Kidney (tissue), 14 donors: ENCODE results near the gene EMX1. TPM values are rescaled to one million over a fixed set of nuclear protein-coding genes. Genes with fewer than 3 reads are reported as not detected.
A peak's percentile ranks its signal among the peaks of the same experiment; 100 is the strongest.

Experiments used
- DNase-seq, 5 donors: peaks; one replicate each; pipeline ENCODE4 v3.0.0-alpha.2; 2013 to 2020
- FAIRE-seq: peaks from 2 replicates; lab custom pipeline; 2012; peaks lifted over from hg19 to GRCh38; lab: Jason Lieb, UNC
- H3K27ac ChIP-seq, 2 donors: one replicate each; pipeline ENCODE4 v1.7.0; 2013; ENCODE audit warnings: low read depth in 2 of 2, low read length in 2 of 2, inconsistent platforms in 1 of 2
- H3K27me3 ChIP-seq: one replicate; pipeline ENCODE4 v1.7.1; 2013; ENCODE audit warnings: low read length, inconsistent platforms; ENCODE audit not compliant: control insufficient read depth, insufficient read depth
- H3K36me3 ChIP-seq, 3 donors: one replicate each; pipeline versions ENCODE4 v1.7.0 to v1.7.1; 2013; ENCODE audit warnings: low read length in 3 of 3, control low read depth in 1 of 3, inconsistent platforms in 1 of 3; ENCODE audit not compliant: insufficient read depth in 3 of 3, control insufficient read depth in 2 of 3
- H3K4me1 ChIP-seq, 3 donors: one replicate each; pipeline versions ENCODE4 v1.7.0 to v1.7.1; 2013; ENCODE audit warnings: low read length in 3 of 3, inconsistent platforms in 1 of 3, low read depth in 1 of 3; ENCODE audit not compliant: control insufficient read depth in 2 of 3, insufficient read depth in 2 of 3
- H3K4me3 ChIP-seq, 3 donors: one replicate each; pipeline versions ENCODE4 v1.7.0 to v1.8.1; 2013; ENCODE audit warnings: low read length in 3 of 3, control low read depth in 1 of 3, inconsistent platforms in 1 of 3
- H3K9ac ChIP-seq, 3 donors: one replicate each; pipeline versions ENCODE4 v1.7.0 to v1.7.1; 2013; ENCODE audit warnings: low read length in 3 of 3, control low read depth in 1 of 3, inconsistent platforms in 1 of 3
- H3K9me3 ChIP-seq, 3 donors: one replicate each; pipeline versions ENCODE4 v1.7.0 to v1.7.1; 2013; ENCODE audit warnings: low read length in 3 of 3, control low read depth in 1 of 3, inconsistent platforms in 1 of 3; ENCODE audit not compliant: control insufficient read depth in 2 of 3, insufficient read depth in 1 of 3
- intact Hi-C: fragments of 100-400 bp; cut with DNase I; formaldehyde crosslinking; loops from one replicate; pipeline ENCODE4 v1.11.1; 2022
- polyA plus RNA-seq: library from polyadenylated mRNA; stranded (reverse); fragments of 350-450 nt; fragmentation: Illumina TruSeq; extraction: RNeasy Lipid Tissue Mini Kit (QIAGEN cat#74804); gene quantifications from one replicate; pipeline ENCODE4 v1.2.3, GENCODE V29; 2014; ENCODE audit warnings: low read depth, low replicate concordance; ENCODE audit not compliant: insufficient read depth
- total RNA-seq: library from RNA; stranded (reverse); fragmentation: NEBNext Ultra II Directional; extraction: Animal tissue kit (Norgen Biotek cat#: 25700); gene quantifications from one replicate; pipeline ENCODE4 v1.2.1, GENCODE V29; 2021
- TF ChIP-seq, protein P1 (sequence below): IDR thresholded peaks from 3 replicates; pipeline ENCODE4 v1.5.1; 2012; ENCODE audit warnings: mild to moderate bottlenecking, moderate library complexity, borderline replicate concordance; ENCODE audit not compliant: insufficient read depth; ENCODE audit errors: extremely low read depth
- donor health status: control.
- donor health status: control.
- donor health status: control.
- donor health status: control.
- donor health status: control.
- donor health status: DM: yes; HTN: yes; CAD: no.
- donor health status: Normal renal cell carcinoma (clear cell type).

EMX1 gene
- total and polyA plus RNA-seq, 2 donors from 2014 or later = 19.6 to 132 TPM

DNA sequence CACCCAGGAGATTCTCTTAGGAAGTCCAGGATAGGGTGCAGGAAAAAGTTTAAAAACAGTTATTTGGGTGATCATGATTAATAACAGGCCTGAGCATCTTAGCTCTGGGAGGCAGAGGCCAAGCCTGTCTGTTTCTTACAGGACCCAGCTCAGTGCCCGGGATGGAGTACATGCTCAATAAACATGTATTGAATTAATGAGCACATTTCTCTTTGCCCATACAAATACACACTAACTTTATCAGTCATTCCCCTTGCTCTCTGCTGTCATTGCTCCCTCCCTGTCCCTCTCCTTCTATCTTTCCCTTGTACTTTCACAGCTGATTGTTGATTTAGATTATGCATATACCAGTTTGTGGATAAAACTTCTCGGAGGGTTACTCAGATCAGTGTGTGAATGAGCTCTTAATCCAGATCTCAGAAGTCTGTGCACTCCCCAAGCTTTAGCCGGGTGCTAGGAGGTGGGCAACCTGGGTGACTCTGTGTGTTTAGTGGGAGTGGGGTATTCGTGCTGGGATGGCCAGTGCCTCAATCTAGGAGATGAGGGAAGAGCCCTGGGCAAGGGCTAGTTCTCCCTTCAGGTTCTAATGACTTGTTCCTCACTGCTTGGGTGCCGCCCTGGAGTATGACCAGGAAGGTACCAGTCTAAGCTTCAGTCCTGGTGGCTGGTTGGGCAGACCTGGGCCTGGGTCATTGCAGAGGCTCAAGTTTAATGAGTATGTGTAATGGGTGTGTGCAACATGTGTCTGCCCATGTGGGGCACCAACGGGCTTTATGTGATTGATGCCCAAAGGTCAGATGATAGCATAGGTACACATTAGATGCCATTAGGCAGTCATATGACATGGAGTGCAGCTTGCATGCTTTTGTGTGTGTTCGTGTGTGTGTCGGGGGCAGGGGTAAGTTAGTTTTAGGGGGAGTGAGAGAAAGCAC is 10.6 kb downstream of the EMX1 start:
- Histone ChIP-seq H3K9me3 (no peaks in the 10 kb centered on the region), H3K4me1 (peaks cover 0 to 23% (median 3%) of the 10 kb centered on the region in 3 donors), H3K36me3 (peaks cover 0 to 3% (median 0%) of the 10 kb centered on the region in 3 donors), H3K4me3 (peak overlapping the region in 1 of 3 donors; percentile 13), H3K9ac (no peak overlapping the region), H3K27me3 (peaks cover 41% of the 10 kb centered on the region), H3K27ac (peak overlapping the region; percentile 37 to 71)
- FAIRE-seq (no peak), DNase-seq (no peak)
- TF ChIP-seq, protein P1, sequence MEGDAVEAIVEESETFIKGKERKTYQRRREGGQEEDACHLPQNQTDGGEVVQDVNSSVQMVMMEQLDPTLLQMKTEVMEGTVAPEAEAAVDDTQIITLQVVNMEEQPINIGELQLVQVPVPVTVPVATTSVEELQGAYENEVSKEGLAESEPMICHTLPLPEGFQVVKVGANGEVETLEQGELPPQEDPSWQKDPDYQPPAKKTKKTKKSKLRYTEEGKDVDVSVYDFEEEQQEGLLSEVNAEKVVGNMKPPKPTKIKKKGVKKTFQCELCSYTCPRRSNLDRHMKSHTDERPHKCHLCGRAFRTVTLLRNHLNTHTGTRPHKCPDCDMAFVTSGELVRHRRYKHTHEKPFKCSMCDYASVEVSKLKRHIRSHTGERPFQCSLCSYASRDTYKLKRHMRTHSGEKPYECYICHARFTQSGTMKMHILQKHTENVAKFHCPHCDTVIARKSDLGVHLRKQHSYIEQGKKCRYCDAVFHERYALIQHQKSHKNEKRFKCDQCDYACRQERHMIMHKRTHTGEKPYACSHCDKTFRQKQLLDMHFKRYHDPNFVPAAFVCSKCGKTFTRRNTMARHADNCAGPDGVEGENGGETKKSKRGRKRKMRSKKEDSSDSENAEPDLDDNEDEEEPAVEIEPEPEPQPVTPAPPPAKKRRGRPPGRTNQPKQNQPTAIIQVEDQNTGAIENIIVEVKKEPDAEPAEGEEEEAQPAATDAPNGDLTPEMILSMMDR = no peak
- intact Hi-C loops = no loop called here

DNA sequence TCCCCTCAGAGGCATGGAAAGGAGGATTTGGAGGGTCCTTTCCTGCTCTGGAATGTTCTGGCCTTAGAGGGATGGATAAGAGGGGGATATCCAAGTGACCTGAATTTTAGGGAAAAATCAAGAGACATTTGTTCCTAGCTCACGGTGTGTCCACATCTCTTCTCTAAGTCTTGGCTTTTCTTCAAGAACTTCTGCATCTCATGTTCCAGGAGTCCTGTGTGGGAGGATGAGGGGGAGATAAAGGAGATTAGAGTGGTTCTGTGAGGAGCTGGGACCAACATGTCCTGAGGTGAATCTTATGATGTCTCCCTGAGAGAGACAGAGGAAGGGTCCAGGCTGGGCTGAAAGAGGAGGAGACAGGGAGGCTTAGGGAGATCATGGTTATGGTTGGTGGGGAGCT is 11.7 kb downstream of the EMX1 start:
- FAIRE-seq = no peak
- Histone ChIP-seq H3K4me3 (no peak overlapping the region), H3K27me3 (peaks cover 29% of the 10 kb centered on the region), H3K27ac (peak overlapping the region in 1 of 2 donors; percentile 71), H3K9ac (no peak overlapping the region), H3K4me1 (peaks cover 0 to 24% (median 7%) of the 10 kb centered on the region in 3 donors), H3K36me3 (peaks cover 0 to 3% (median 0%) of the 10 kb centered on the region in 3 donors), H3K9me3 (no peaks in the 10 kb centered on the region)
- DNase-seq = no peak
- intact Hi-C loops = no loop called here
- TF ChIP-seq, protein P1 = no peak

- peak in 1 of 5 donors; percentile 53 for DNase-seq
- peaks cover 14% of the 10 kb centered on the region for H3K27me3 ChIP-seq
- no peak for FAIRE-seq
- intact Hi-C loops = no loop called here
- no peak overlapping the region for H3K9ac ChIP-seq
- no peaks in the 10 kb centered on the region for H3K9me3 ChIP-seq
- peaks cover 0 to 3% (median 0%) of the 10 kb centered on the region in 3 donors for H3K36me3 ChIP-seq
- no peak overlapping the region for H3K4me3 ChIP-seq
- peak overlapping the region; percentile 54 to 80 for H3K27ac ChIP-seq
- TF ChIP-seq, protein P1 = no peak
- H3K4me1 ChIP-seq = peaks cover 0 to 29% (median 7%) of the 10 kb centered on the region in 3 donors
These were observed 14.1 kb downstream of the EMX1 start for GRCh38 chr2:72931280-72931910.
